Neural progenitor cell (in vitro differentiated cells): ENCODE measurements around the gene FOXA2. TPM values are rescaled to one million over a fixed set of nuclear protein-coding genes. Genes with fewer than 3 reads are reported as not detected.
A peak's percentile ranks its signal among the peaks of the same experiment; 100 is the strongest.

Experiments
- DNase-seq: peaks from one replicate; pipeline ENCODE4 v3.0.0-alpha.2; 2016; ENCODE audit warnings: low spot score
- H2AFZ ChIP-seq: fragments of 200-600 bp; sonication (generic); replicated peaks from 2 replicates; pipeline ENCODE4 v1.6.1; 2016; ENCODE audit warnings: antibody characterized with exemption
- H3F3A ChIP-seq: fragments of 200-600 bp; sonication (generic); 2 replicates; pipeline ENCODE4 v1.6.1; 2016; ENCODE audit warnings: antibody characterized with exemption, low read depth
- H3K27ac ChIP-seq: fragments of 200-600 bp; sonication (generic); 2 replicates; pipeline ENCODE4 v1.5.1; 2016; ENCODE audit warnings: mild to moderate bottlenecking
- H3K27me3 ChIP-seq: fragments of 200-600 bp; sonication (generic); 2 replicates; pipeline ENCODE4 v1.6.1; 2016; ENCODE audit warnings: mild to moderate bottlenecking, moderate library complexity
- H3K36me3 ChIP-seq: fragments of 200-600 bp; sonication (generic); 2 replicates; pipeline ENCODE4 v1.5.1; 2016
- H3K4me1 ChIP-seq: fragments of 200-600 bp; sonication (generic); 2 replicates; pipeline ENCODE4 v1.6.1; 2016; ENCODE audit warnings: mixed run types
- H3K4me2 ChIP-seq: fragments of 200-600 bp; sonication (generic); 2 replicates; pipeline ENCODE4 v1.6.1; 2016
- H3K4me3 ChIP-seq: fragments of 200-600 bp; sonication (generic); 2 replicates; pipeline ENCODE4 v1.5.1; 2016
- H3K79me2 ChIP-seq: fragments of 200-600 bp; sonication (generic); 2 replicates; pipeline ENCODE4 v1.6.1; 2016; ENCODE audit warnings: low read depth
- H3K9ac ChIP-seq: fragments of 200-600 bp; sonication (generic); 2 replicates; pipeline ENCODE4 v1.6.1; 2016
- H3K9me3 ChIP-seq: fragments of 200-600 bp; sonication (generic); 2 replicates; pipeline ENCODE4 v1.5.1; 2016; ENCODE audit warnings: low read depth
- H4K20me1 ChIP-seq: fragments of 200-600 bp; sonication (generic); 2 replicates; pipeline ENCODE4 v1.6.1; 2016; ENCODE audit warnings: low read depth
- H3K27ac Mint-ChIP-seq: 3 replicates; pipeline ENCODE4 v1.8.0; 2021; ENCODE audit warnings: mixed read lengths
- H3K27me3 Mint-ChIP-seq: 2 replicates; pipeline ENCODE4 v1.8.0; 2022; ENCODE audit warnings: low read depth, mild to moderate bottlenecking, inconsistent platforms, moderate library complexity, mixed read lengths; ENCODE audit not compliant: insufficient read depth
- H3K36me3 Mint-ChIP-seq: 3 replicates; pipeline ENCODE4 v1.8.0; 2021; ENCODE audit warnings: mixed read lengths
- H3K4me1 Mint-ChIP-seq: 3 replicates; pipeline ENCODE4 v1.8.0; 2021; ENCODE audit warnings: mixed read lengths
- H3K4me3 Mint-ChIP-seq: 3 replicates; pipeline ENCODE4 v1.8.0; 2021; ENCODE audit warnings: mild to moderate bottlenecking, moderate library complexity, mixed read lengths
- H3K9me3 Mint-ChIP-seq: 3 replicates; pipeline ENCODE4 v1.8.0; 2020; ENCODE audit warnings: mixed read lengths
- EZH2 ChIP-seq: fragments of 200-600 bp; sonication (generic); IDR thresholded peaks from 2 replicates; pipeline ENCODE4 v1.6.1; 2017; ENCODE audit warnings: antibody characterized with exemption, mild to moderate bottlenecking, moderate library complexity
- EZH2phosphoT487 ChIP-seq: fragments of 200-600 bp; sonication (generic); IDR thresholded peaks from 2 replicates; pipeline ENCODE4 v1.6.1; 2017; ENCODE audit warnings: antibody characterized with exemption
- total RNA-seq: library from RNA; depleted of rRNA; stranded (reverse); fragments of >200 nt; gene quantifications from 2 replicates; pipeline ENCODE4 v1.2.3, GENCODE V29; 2015; ENCODE audit warnings: low replicate concordance
- TF ChIP-seq, protein P1 (sequence below): fragments of 200-600 bp; sonication (generic); IDR thresholded peaks from 2 replicates; pipeline ENCODE4 v1.5.1; 2017; ENCODE audit warnings: antibody characterized with exemption, mild to moderate bottlenecking

The FOXA2 gene
- total RNA-seq, 1 donor from 2014 or later = not detected

DNA sequence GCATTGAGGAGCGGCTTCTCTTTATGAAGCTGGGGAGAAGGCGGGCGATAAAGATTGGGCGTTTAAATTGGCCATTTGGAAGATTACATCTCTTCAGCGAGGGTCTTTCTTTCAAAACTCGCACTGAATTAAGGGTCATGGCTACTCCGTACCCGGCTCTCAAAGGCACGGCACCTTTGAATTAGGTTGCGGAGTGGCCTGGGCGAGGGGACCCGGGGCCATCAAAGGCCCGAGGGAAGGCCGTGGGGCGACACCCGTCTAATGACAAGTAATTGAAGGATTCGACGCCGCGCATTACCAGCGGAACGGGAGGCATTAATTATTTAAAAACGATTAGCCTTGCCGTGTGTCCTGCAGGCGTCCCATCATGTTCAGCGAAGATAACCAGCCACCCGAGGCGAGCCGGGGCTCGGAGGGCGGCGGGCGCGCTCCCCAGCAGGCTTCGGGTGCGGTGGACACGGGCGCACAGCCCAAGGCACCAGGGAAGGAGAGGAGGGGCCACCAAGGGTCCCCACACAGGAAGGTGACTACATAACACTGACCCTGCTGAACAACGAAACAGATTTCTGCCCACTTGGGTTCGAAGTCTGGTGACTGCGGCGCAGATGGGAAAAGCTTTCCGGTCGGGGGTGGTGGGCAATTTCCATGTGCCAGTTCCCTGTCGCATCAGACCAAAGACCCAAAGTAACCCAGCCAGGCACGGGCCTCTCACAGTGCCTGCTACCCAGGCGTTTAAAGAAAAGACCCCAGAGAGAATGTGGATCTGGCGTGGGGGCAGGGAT lies 7.4 kb downstream of the FOXA2 start:
- peak; percentile 78 for TF ChIP-seq EZH2
- TF ChIP-seq, protein P1, sequence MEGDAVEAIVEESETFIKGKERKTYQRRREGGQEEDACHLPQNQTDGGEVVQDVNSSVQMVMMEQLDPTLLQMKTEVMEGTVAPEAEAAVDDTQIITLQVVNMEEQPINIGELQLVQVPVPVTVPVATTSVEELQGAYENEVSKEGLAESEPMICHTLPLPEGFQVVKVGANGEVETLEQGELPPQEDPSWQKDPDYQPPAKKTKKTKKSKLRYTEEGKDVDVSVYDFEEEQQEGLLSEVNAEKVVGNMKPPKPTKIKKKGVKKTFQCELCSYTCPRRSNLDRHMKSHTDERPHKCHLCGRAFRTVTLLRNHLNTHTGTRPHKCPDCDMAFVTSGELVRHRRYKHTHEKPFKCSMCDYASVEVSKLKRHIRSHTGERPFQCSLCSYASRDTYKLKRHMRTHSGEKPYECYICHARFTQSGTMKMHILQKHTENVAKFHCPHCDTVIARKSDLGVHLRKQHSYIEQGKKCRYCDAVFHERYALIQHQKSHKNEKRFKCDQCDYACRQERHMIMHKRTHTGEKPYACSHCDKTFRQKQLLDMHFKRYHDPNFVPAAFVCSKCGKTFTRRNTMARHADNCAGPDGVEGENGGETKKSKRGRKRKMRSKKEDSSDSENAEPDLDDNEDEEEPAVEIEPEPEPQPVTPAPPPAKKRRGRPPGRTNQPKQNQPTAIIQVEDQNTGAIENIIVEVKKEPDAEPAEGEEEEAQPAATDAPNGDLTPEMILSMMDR = no peak
- peak; percentile 83 for TF ChIP-seq EZH2phosphoT487
- H3K4me3 Mint-ChIP-seq = no peak overlapping the region
- Histone ChIP-seq H3K9me3 (no peaks in the 10 kb centered on the region), H3K36me3 (no peaks in the 10 kb centered on the region), H3K27ac (no peak overlapping the region), H3F3A (peaks cover 44% of the 10 kb centered on the region), H3K4me1 (peaks cover 31% of the 10 kb centered on the region), H3K4me3 (no peak overlapping the region), H3K27me3 (peaks cover 100% of the 10 kb centered on the region), H3K4me2 (no peak overlapping the region), H3K9ac (no peak overlapping the region), H3K79me2 (no peaks in the 10 kb centered on the region), H2AFZ (no peak overlapping the region), H4K20me1 (peaks cover 98% of the 10 kb centered on the region)
- H3K27ac Mint-ChIP-seq = no peak overlapping the region
- peak; percentile 39 for DNase-seq
- peaks cover 94% of the 10 kb centered on the region for H3K27me3 Mint-ChIP-seq
- peaks cover 10% of the 10 kb centered on the region for H3K9me3 Mint-ChIP-seq
- H3K36me3 Mint-ChIP-seq = no peaks in the 10 kb centered on the region
- peaks cover 14% of the 10 kb centered on the region for H3K4me1 Mint-ChIP-seq

DNA sequence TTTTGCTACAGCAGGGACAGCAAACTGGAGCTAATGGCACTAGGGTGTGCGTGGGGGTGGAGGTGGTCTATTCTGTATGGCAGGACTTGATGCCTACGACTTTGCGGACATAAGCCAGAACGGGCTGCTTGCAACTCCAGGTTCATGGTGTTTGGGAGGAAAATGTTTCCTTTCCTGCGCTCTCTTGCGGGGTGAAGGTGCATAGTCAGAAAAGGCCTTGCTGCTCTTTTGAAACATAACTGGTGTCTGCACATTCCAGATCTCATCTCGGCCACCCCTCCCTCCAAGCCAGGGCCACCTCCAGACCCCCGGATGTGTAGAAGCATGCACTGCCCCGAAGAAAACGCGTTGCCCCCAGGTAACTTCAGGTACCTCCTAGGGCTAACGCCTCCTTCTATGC lies 8.1 kb downstream of the FOXA2 start:
- H3K4me1 Mint-ChIP-seq = peaks cover 11% of the 10 kb centered on the region
- no peak overlapping the region for H3K4me3 Mint-ChIP-seq
- H3K36me3 Mint-ChIP-seq = no peaks in the 10 kb centered on the region
- H3K27ac Mint-ChIP-seq = no peak overlapping the region
- no peaks in the 10 kb centered on the region for H3K9me3 ChIP-seq
- H3K4me3 ChIP-seq = no peak overlapping the region
- peak; percentile 37 for TF ChIP-seq EZH2
- TF ChIP-seq, protein P1 = no peak
- TF ChIP-seq EZH2phosphoT487 = no peak
- no peak overlapping the region for H3K4me2 ChIP-seq
- peaks cover 100% of the 10 kb centered on the region for H3K27me3 ChIP-seq
- no peak overlapping the region for H3K27ac ChIP-seq
- H4K20me1 ChIP-seq = peaks cover 98% of the 10 kb centered on the region
- H3K9me3 Mint-ChIP-seq = peaks cover 4% of the 10 kb centered on the region
- no peaks in the 10 kb centered on the region for H3K79me2 ChIP-seq
- peaks cover 31% of the 10 kb centered on the region for H3K4me1 ChIP-seq
- peaks cover 48% of the 10 kb centered on the region for H3F3A ChIP-seq
- peaks cover 94% of the 10 kb centered on the region for H3K27me3 Mint-ChIP-seq
- H2AFZ ChIP-seq = no peak overlapping the region
- no peaks in the 10 kb centered on the region for H3K36me3 ChIP-seq
- DNase-seq = no peak
- no peak overlapping the region for H3K9ac ChIP-seq

DNA sequence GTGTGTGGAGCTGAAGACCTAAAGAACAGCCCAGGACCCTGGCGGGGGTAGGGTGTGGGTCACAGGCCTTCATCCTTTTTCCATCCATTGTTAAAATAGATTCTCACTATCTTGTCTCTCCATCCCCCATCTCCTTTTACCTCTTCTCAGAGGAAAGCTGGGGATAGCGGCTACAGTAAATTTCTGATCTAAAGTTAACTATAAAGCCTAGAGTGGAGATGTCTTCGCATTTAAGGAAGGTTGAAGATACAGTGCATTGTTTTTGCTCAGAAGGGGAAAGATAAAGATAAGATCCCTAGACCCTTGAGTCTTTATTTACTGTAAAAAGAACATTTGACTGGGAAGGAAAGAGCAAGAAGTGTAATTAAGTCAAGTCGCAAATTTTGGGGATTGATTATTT lies 8.6 kb downstream of the FOXA2 start:
- no peak for DNase-seq
- Histone ChIP-seq H4K20me1 (peaks cover 98% of the 10 kb centered on the region), H3K79me2 (no peaks in the 10 kb centered on the region), H3K36me3 (no peaks in the 10 kb centered on the region), H3K4me1 (peaks cover 36% of the 10 kb centered on the region), H3K9ac (no peak overlapping the region), H3K27me3 (peaks cover 100% of the 10 kb centered on the region), H3K27ac (no peak overlapping the region), H3F3A (peaks cover 53% of the 10 kb centered on the region), H2AFZ (no peak overlapping the region), H3K4me2 (no peak overlapping the region), H3K4me3 (no peak overlapping the region), H3K9me3 (no peaks in the 10 kb centered on the region)
- Mint-ChIP-seq H3K27ac (no peak overlapping the region), H3K4me3 (no peak overlapping the region), H3K4me1 (peaks cover 11% of the 10 kb centered on the region), H3K9me3 (peaks cover 4% of the 10 kb centered on the region), H3K36me3 (no peaks in the 10 kb centered on the region), H3K27me3 (peaks cover 94% of the 10 kb centered on the region)
- TF ChIP-seq, protein P1 = no peak
- TF ChIP-seq EZH2phosphoT487 = no peak
- no peak for TF ChIP-seq EZH2
